Measurements from ENCODE around the gene KAT8. TPM values are rescaled to one million over a fixed set of nuclear protein-coding genes. Genes with fewer than 3 reads are reported as not detected.

The KAT8 gene
- total and polyA plus RNA-seq, 2 of the 13 experiments (the other 11 are each of a cell fraction or from before 2014, with no cell fraction given): 79.0 to 84.2 TPM

GRCh38 chr16:31080035-31080629 is 37.3 kb upstream of the KAT8 start (continued):
- TF ChIP-seq ZNF142 (CRISPR knock-in tag; IDR thresholded peaks at IDR 0.05) (no peak), AGO2 (optimal IDR thresholded peaks at IDR 0.05; ENCODE audit: low read depth, low read length) (peak; percentile 91), ZSCAN9 (CRISPR knock-in tag; IDR thresholded peaks at IDR 0.05; ENCODE audit: borderline replicate concordance) (no peak), RBFOX2 (IDR thresholded peaks at IDR 0.05; ENCODE audit: low read depth, low read length) (peak; percentile 82), ZNF83 (CRISPR knock-in tag; IDR thresholded peaks at IDR 0.05; ENCODE audit: borderline replicate concordance) (no peak), HMG20B (CRISPR knock-in tag; conservative IDR thresholded peaks at IDR 0.05) (no peak), IRF9 (CRISPR knock-in tag; IDR thresholded peaks at IDR 0.05; ENCODE audit: borderline replicate concordance) (no peak), ATF2 (CRISPR knock-in tag; IDR thresholded peaks at IDR 0.05) (no peak), ZNF143 (CRISPR knock-in tag; IDR thresholded peaks at IDR 0.05) (no peak), GABPB1 (CRISPR knock-in tag; IDR thresholded peaks at IDR 0.05) (peak; percentile 20; the same call in 1 of the 2 replicates)

Data from HepG2 (cell line).